Prostate gland (tissue), 2 donors: ENCODE results near the gene KIAA1210. TPM values are rescaled to one million over a fixed set of nuclear protein-coding genes. Genes with fewer than 3 reads are reported as not detected.

Experiments used
- DNase-seq: peaks from one replicate; pipeline ENCODE4 v3.0.0-alpha.2; 2019; ENCODE audit warnings: low spot score
- H3K27ac ChIP-seq, 2 donors: fragments of 200-600 bp; sonication (generic); 2 replicates each; pipeline ENCODE4 v1.5.1; 2017 to 2019
- H3K27me3 ChIP-seq: fragments of 200-600 bp; sonication (generic); replicated peaks from 2 replicates; pipeline ENCODE4 v1.5.1; 2019; ENCODE audit not compliant: insufficient read depth
- H3K36me3 ChIP-seq, 2 donors: fragments of 200-600 bp; sonication (generic); 1 replicate in 1 of 2; 2 replicates in 1 of 2; pipeline versions ENCODE4 v1.5.1 to v1.8.1; 2017 to 2019
- H3K4me1 ChIP-seq: fragments of 200-600 bp; sonication (generic); replicated peaks from 2 replicates; pipeline ENCODE4 v1.5.1; 2019
- H3K4me3 ChIP-seq, 2 donors: fragments of 200-600 bp; sonication (generic); 2 replicates each; pipeline ENCODE4 v1.5.1; 2017 to 2019
- H3K9me3 ChIP-seq: fragments of 200-600 bp; sonication (generic); 2 replicates; pipeline ENCODE4 v1.5.1; 2017
- POLR2A ChIP-seq: fragments of 450-650 bp; IDR thresholded peaks from one replicate; pipeline ENCODE4 v1.6.1; 2016; ENCODE audit warnings: antibody characterized with exemption, mild to moderate bottlenecking
- POLR2AphosphoS5 ChIP-seq: sonication (generic); formaldehyde crosslinking; IDR thresholded peaks from one replicate; pipeline ENCODE4 v1.6.1; 2017; ENCODE audit warnings: antibody characterized with exemption
- WGBS: methylation state at CpG from one replicate; pipeline ENCODE4 v1.1.5; 2018; 5-methylcytosine and 5-hydroxymethylcytosine counted together
- intact Hi-C: fragments of 100-400 bp; cut with DNase I; formaldehyde crosslinking; loops from one replicate; pipeline ENCODE4 v1.14.2; 2022
- total RNA-seq, 2 donors: library from RNA; depleted of rRNA; stranded (reverse); fragments of >200 nt; gene quantifications; one replicate each; pipeline ENCODE4 v1.1.0, GENCODE V29; 2016
- TF ChIP-seq, protein P1 (sequence below), 4 experiments: fragments of 200-600 bp in 2 of 4; fragments of 450-650 bp in 2 of 4; sonication (generic) in 2 of 4; IDR thresholded peaks; 1 replicate in 3 of 4; 2 replicates in 1 of 4; pipeline ENCODE4 v1.5.1; 2016 to 2019; ENCODE audit warnings: antibody characterized with exemption in 4 of 4, mild to moderate bottlenecking in 2 of 4, moderate library complexity in 2 of 4

KIAA1210 gene
- 100 to 1,000 TPM in 1 of 2 donors, under 1 TPM in 1; 0.68 to 234 TPM for total RNA-seq

DNA sequence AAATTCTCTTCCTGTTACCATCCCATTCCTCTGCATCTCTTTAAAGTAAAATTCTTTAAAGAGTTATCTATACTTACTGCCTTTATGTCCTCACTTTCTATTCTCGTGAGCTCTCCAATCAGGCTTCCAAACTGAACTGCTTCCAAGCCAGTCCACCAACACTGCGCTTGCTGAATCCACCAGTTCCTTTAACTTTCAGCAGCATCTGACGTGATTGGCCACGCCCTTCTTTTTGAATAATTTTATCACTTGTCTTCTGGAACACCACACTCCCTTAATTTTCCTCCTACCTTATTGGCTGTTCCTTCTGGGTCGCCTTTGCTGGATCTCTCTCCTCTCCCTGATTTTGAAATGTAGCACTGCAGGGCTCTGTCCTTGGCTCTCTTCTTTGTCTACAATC is at the start of gene KIAA1210:
TSS of gene KIAA1210 (minus strand) at position 163 of the 400 bp plus-strand sequence. CDS start 4,170 bp downstream, outside the sequence.
- 75% methylated on average over 5 of the region's 5 CpGs for WGBS
- H3K27ac ChIP-seq, result no peak within 1 kb of the TSS
- intact Hi-C loops, result no loop called here

DNA sequence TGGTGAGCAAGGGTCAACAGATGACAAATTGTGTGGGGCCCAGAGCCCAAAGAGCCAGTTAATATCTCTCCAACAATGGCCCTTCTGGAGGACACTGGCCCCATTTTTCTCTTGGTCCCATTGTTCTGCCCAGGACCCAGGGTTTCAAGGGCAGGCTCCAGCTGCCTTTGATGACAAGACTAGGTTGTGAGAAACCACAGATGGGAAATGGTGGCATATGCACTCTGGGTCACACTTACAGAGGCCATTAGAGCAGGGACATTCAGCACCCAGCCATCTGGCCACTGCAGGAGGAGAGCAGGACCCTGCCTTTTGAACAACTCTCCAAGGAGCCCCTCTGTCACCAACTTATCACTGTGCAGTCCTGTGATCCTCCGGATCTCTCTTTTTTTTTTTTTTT is 49.7 kb upstream of the KIAA1210 start:
- Histone ChIP-seq H3K9me3 (no peaks in the 10 kb centered on the region), H3K36me3 (no peaks in the 10 kb centered on the region), H3K27ac (no peak overlapping the region), H3K4me3 (no peak overlapping the region), H3K27me3 (no peaks in the 10 kb centered on the region), H3K4me1 (no peaks in the 10 kb centered on the region)
- DNase-seq, result no peak
- intact Hi-C loops, result no loop called here
- WGBS, result 83% methylated on average over 1 of the region's 1 CpG
- TF ChIP-seq POLR2AphosphoS5, result no peak
- TF ChIP-seq POLR2A, result no peak
- TF ChIP-seq, protein P1, sequence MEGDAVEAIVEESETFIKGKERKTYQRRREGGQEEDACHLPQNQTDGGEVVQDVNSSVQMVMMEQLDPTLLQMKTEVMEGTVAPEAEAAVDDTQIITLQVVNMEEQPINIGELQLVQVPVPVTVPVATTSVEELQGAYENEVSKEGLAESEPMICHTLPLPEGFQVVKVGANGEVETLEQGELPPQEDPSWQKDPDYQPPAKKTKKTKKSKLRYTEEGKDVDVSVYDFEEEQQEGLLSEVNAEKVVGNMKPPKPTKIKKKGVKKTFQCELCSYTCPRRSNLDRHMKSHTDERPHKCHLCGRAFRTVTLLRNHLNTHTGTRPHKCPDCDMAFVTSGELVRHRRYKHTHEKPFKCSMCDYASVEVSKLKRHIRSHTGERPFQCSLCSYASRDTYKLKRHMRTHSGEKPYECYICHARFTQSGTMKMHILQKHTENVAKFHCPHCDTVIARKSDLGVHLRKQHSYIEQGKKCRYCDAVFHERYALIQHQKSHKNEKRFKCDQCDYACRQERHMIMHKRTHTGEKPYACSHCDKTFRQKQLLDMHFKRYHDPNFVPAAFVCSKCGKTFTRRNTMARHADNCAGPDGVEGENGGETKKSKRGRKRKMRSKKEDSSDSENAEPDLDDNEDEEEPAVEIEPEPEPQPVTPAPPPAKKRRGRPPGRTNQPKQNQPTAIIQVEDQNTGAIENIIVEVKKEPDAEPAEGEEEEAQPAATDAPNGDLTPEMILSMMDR (IDR thresholded peaks at IDR 0.05), result no peak

More for the DNA sequence above, at the start of gene KIAA1210:
- no peak within 1 kb of the TSS for H3K4me3 ChIP-seq
- no peak for DNase-seq
- H3K36me3 ChIP-seq, result no peaks in the 10 kb centered on the region
- H3K27me3 ChIP-seq, result no peaks in the 10 kb centered on the region
- TF ChIP-seq, protein P1 (IDR thresholded peaks at IDR 0.05), result no peak
- TF ChIP-seq POLR2A, result no peak
- no peak for TF ChIP-seq POLR2AphosphoS5
- no peaks in the 10 kb centered on the region for H3K9me3 ChIP-seq
- H3K4me1 ChIP-seq, result no peaks in the 10 kb centered on the region

DNA sequence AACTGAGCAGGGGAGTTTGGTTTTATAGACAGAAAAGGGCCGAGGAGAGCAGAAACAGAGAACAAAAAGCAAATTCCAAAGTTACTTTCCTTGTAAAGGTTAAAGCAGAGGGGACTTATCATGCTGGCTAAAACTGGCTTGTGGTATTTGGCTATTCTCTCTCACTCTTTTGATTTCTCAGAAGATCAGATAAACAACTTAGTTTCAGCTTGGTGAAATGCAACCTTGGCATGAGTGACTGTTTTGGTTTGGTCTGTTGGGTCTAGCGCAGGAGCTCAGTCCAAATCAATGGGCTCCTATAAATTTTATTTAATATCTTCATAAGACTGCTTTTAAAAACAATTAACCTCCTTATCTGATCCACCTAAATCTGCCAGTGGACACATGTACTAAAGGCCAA is 47.3 kb upstream of the KIAA1210 start:
- H3K27me3 ChIP-seq, result no peaks in the 10 kb centered on the region
- no peak overlapping the region for H3K4me3 ChIP-seq
- 6% methylated on average over 2 of the region's 2 CpGs for WGBS
- no peak for DNase-seq
- no peaks in the 10 kb centered on the region for H3K4me1 ChIP-seq
- no peak for TF ChIP-seq POLR2A
- TF ChIP-seq, protein P1 (IDR thresholded peaks at IDR 0.05), result no peak
- TF ChIP-seq POLR2AphosphoS5, result no peak
- no peaks in the 10 kb centered on the region for H3K36me3 ChIP-seq
- no peak overlapping the region for H3K27ac ChIP-seq
- intact Hi-C loops, result no loop called here
- no peaks in the 10 kb centered on the region for H3K9me3 ChIP-seq

DNA sequence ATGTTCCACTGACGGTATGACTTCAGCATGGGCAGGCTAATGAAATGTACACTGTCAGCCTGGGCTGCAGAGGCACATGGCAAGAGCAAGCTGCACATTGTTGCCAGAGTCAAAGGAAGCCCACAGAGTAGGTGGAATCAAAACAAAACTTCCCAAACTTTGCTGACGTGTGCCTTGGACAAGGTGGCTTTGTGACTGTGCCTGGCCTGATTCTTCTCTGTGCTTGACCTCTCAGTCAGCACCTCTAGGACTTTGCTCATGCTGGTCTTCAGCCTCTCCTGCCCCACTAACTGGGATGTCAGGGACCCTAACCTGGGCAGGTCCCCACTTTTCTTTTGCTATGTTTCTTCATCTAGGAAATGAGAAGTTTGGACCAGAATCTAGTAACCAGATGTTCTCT is 40.5 kb upstream of the KIAA1210 start:
- intact Hi-C loops, result no loop called here

DNA sequence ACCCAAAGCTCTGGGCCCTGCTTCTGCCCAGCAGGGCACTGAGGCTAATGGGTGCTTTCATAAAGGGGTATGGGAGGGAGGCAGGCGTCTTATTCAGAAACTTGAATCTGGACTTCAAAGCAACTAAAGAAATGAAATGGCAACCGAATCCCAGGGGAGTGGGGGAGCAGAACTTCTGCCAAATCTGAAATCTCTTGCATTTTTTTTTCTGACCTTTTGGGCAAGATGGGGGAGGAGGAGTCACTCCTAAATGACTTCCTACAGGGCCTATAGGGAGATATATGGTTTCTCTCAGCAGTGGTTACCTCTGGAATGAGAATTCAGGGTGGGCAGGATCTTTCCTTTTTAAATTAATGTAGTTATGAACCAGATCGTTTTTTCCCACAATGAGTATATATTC is 30.6 kb upstream of the KIAA1210 start:
- no peak for TF ChIP-seq POLR2AphosphoS5
- TF ChIP-seq, protein P1 (IDR thresholded peaks at IDR 0.05), result no peak
- no peaks in the 10 kb centered on the region for H3K4me1 ChIP-seq
- H3K9me3 ChIP-seq, result no peaks in the 10 kb centered on the region
- intact Hi-C loops, result no loop called here
- H3K36me3 ChIP-seq, result no peaks in the 10 kb centered on the region
- WGBS, result 87% methylated on average over 3 of the region's 3 CpGs
- no peak overlapping the region for H3K4me3 ChIP-seq
- no peaks in the 10 kb centered on the region for H3K27me3 ChIP-seq
- DNase-seq, result no peak
- H3K27ac ChIP-seq, result no peak overlapping the region

More for the DNA sequence above, 40.5 kb upstream of the KIAA1210 start:
- Histone ChIP-seq H3K4me1 (no peaks in the 10 kb centered on the region), H3K4me3 (no peak overlapping the region), H3K9me3 (no peaks in the 10 kb centered on the region), H3K36me3 (no peaks in the 10 kb centered on the region), H3K27me3 (no peaks in the 10 kb centered on the region), H3K27ac (no peak overlapping the region)
- DNase-seq, result no peak
- TF ChIP-seq POLR2A, result no peak
- no peak for TF ChIP-seq POLR2AphosphoS5
- TF ChIP-seq, protein P1 (IDR thresholded peaks at IDR 0.05), result no peak
- WGBS, result 25% methylated on average over 1 of the region's 2 CpGs
